ENCODE measurements around the gene TAF1B.

GRCh38 chr2:9809064-9809356 lies 34.3 kb upstream of the TAF1B start:
- TF ChIP-seq POLR2A (IDR thresholded peaks at IDR 0.05) (no peak), CTCF (IDR thresholded peaks at IDR 0.05) (no peak)
